ENCODE measurements around the gene RLIM.

The RLIM gene

DNA sequence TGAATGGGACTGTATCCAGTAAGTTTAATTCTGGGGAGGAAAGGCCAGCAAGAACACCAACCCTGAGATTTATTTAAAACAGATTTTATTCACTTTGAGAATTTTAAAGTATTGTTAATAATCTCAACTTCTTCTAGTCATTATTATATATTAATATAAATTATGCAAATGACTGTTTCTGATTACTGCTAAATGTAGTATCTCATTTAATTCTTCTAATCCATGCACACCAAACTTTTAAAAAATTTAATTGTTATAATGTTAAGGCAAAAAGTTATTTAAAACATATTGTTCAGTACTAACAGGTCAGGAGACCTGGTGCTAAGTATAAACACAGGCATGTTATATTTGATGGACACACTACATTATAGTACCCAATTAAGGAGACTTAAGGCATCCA is 8.1 kb downstream of the RLIM start:
- no peak for TF ChIP-seq CTCF (IDR thresholded peaks at IDR 0.05; ENCODE audit: low read length)
- H3F3A ChIP-seq (ENCODE audit: insufficient read depth, low read length): no peaks in the 10 kb centered on the region
- peaks cover 46% of the 10 kb centered on the region for H3K79me2 ChIP-seq (ENCODE audit: insufficient read depth, low read length)
- H2AFZ ChIP-seq (ENCODE audit: low read length): no peak overlapping the region
- H3K4me3 ChIP-seq (ENCODE audit: low read depth, low read length, poor library complexity, severe bottlenecking): no peak overlapping the region
- no peak overlapping the region for H3K9ac ChIP-seq (ENCODE audit: low read length)
- no peaks in the 10 kb centered on the region for H4K20me1 ChIP-seq (ENCODE audit: insufficient read depth, low read length)
- H3K4me2 ChIP-seq (ENCODE audit: low read length): no peak overlapping the region
- H3K27me3 ChIP-seq (ENCODE audit: insufficient read depth, low read length): no peaks in the 10 kb centered on the region
- H3K9me2 ChIP-seq (ENCODE audit: low read depth, low read length): no peaks in the 10 kb centered on the region
- no peak overlapping the region for H3K27ac ChIP-seq (ENCODE audit: low read depth, low read length, poor library complexity, severe bottlenecking)
- H3K9me3 ChIP-seq (ENCODE audit: low read length): no peaks in the 10 kb centered on the region
- no peaks in the 10 kb centered on the region for H3K4me1 ChIP-seq (ENCODE audit: insufficient read depth, low read length, severe bottlenecking)
- peaks cover 40% of the 10 kb centered on the region for H3K36me3 ChIP-seq (ENCODE audit: insufficient read depth, low read length)

DNA sequence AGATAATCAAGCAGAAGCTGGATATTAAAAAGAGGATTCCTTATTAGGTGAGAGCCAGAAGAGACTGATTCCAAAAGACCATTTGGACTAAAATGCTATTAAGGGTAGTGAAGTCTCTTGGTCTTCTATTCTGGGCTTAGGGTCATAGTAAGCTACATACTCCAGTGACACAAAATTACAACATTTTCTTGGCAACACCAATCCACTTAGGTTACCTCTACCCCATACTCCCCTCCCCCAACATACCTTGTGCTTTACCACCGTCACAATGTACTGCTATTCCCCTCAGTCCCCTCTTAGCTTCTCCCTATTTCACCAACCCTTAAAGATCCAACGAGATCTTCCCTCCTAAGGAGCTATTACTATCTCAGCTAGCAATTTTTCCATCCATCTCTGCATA is 11.4 kb downstream of the RLIM start:
- H2AFZ ChIP-seq (ENCODE audit: low read length): no peak overlapping the region
- H3K4me2 ChIP-seq (ENCODE audit: low read length): no peak overlapping the region
- H3F3A ChIP-seq (ENCODE audit: insufficient read depth, low read length): no peaks in the 10 kb centered on the region
- no peaks in the 10 kb centered on the region for H3K9me2 ChIP-seq (ENCODE audit: low read depth, low read length)
- H3K36me3 ChIP-seq (ENCODE audit: insufficient read depth, low read length): peaks cover 35% of the 10 kb centered on the region
- no peak overlapping the region for H3K4me3 ChIP-seq (ENCODE audit: low read depth, low read length, poor library complexity, severe bottlenecking)
- no peaks in the 10 kb centered on the region for H3K9me3 ChIP-seq (ENCODE audit: low read length)
- no peak overlapping the region for H3K9ac ChIP-seq (ENCODE audit: low read length)
- H3K27me3 ChIP-seq (ENCODE audit: insufficient read depth, low read length): no peaks in the 10 kb centered on the region
- H3K79me2 ChIP-seq (ENCODE audit: insufficient read depth, low read length): peaks cover 43% of the 10 kb centered on the region
- TF ChIP-seq CTCF (IDR thresholded peaks at IDR 0.05; ENCODE audit: low read length): no peak
- TF ChIP-seq EZH2 (IDR thresholded peaks at IDR 0.05; ENCODE audit: borderline replicate concordance, low read length): no peak
- H3K4me1 ChIP-seq (ENCODE audit: insufficient read depth, low read length, severe bottlenecking): no peaks in the 10 kb centered on the region
- no peaks in the 10 kb centered on the region for H4K20me1 ChIP-seq (ENCODE audit: insufficient read depth, low read length)
- no peak overlapping the region for H3K27ac ChIP-seq (ENCODE audit: low read depth, low read length, poor library complexity, severe bottlenecking)

- Histone ChIP-seq H3K9me3 (ENCODE audit: low read length) (no peaks in the 10 kb centered on the region), H3K4me2 (ENCODE audit: low read length) (no peak overlapping the region), H3K9ac (ENCODE audit: low read length) (no peak overlapping the region), H3K9me2 (ENCODE audit: low read depth, low read length) (no peaks in the 10 kb centered on the region), H2AFZ (ENCODE audit: low read length) (no peak overlapping the region), H4K20me1 (ENCODE audit: insufficient read depth, low read length) (no peaks in the 10 kb centered on the region), H3K27me3 (ENCODE audit: insufficient read depth, low read length) (no peaks in the 10 kb centered on the region), H3K4me3 (ENCODE audit: low read depth, low read length, poor library complexity, severe bottlenecking) (no peak overlapping the region), H3K27ac (ENCODE audit: low read depth, low read length, poor library complexity, severe bottlenecking) (no peak overlapping the region), H3K36me3 (ENCODE audit: insufficient read depth, low read length) (peaks cover 31% of the 10 kb centered on the region), H3K79me2 (ENCODE audit: insufficient read depth, low read length) (peaks cover 39% of the 10 kb centered on the region), H3K4me1 (ENCODE audit: insufficient read depth, low read length, severe bottlenecking) (no peaks in the 10 kb centered on the region), H3F3A (ENCODE audit: insufficient read depth, low read length) (no peaks in the 10 kb centered on the region)
- TF ChIP-seq CTCF (IDR thresholded peaks at IDR 0.05; ENCODE audit: low read length): no peak
- TF ChIP-seq EZH2 (IDR thresholded peaks at IDR 0.05; ENCODE audit: borderline replicate concordance, low read length): no peak
These were observed 12.3 kb downstream of the RLIM start for GRCh38 chrX:74602142-74602541.

Data from OCI-LY1 (cell line).